ENCODE data around the gene IQGAP2. TPM values are rescaled to one million over a fixed set of nuclear protein-coding genes. Genes with fewer than 3 reads are reported as not detected.

Gene IQGAP2
- total RNA-seq, 4 donors from 2014 or later, result 3.5 to 18.5 (median 13.7) TPM

DNA sequence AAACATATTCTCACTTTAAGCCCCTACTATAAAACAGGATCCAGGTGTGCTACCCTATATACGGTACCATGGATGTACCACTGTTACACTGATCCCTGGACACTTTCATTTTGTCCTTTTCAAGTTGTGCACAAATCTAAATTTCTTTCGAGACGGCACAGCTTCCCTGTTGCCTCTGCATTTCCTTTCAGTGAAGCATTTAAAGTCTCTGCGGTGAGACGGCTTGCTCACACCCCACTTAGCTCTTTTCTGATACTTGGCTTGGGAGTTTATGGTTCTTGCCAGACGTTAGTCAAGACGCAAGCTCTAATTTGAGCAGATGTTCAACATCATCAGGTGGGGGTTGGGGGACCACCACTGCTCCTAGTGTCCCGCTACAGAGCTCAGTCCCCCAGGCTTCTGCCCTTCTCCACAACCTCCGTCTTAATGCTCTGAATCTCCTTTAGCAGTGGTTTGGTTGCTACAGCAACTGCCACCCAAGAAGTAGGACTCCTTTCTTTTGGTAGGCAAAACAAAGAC is 204.3 kb downstream of the IQGAP2 start:
- WGBS, 2 donors, result 43 to 60% methylated on average over 9 of the region's 9 CpGs
- DNase-seq (ENCODE audit: low spot score in 2 of 2), result no peak

GRCh38 chr5:76608833-76609232 is 205.7 kb downstream of the IQGAP2 start:
- intact Hi-C loops (cut with DNase I; ENCODE audit: low total_unique reads), result no loop called here
- WGBS, 2 donors, result 68 to 72% methylated on average over 4 of the region's 4 CpGs
- no peak overlapping the region for H3K4me3 ChIP-seq (ENCODE audit: low read depth, poor library complexity, severe bottlenecking)
- DNase-seq (ENCODE audit: low spot score in 2 of 2), result no peak
- TF ChIP-seq POLR2A (IDR thresholded peaks at IDR 0.05) (no peak), CTCF (IDR thresholded peaks at IDR 0.05) (no peak)

More for the DNA sequence above, 204.3 kb downstream of the IQGAP2 start:
- no peak overlapping the region for H3K4me3 ChIP-seq (ENCODE audit: low read depth, poor library complexity, severe bottlenecking)
- intact Hi-C loops (cut with DNase I; ENCODE audit: low total_unique reads), result no loop called here
- no peak for TF ChIP-seq POLR2A (IDR thresholded peaks at IDR 0.05)
- no peak for TF ChIP-seq CTCF (IDR thresholded peaks at IDR 0.05)

DNA sequence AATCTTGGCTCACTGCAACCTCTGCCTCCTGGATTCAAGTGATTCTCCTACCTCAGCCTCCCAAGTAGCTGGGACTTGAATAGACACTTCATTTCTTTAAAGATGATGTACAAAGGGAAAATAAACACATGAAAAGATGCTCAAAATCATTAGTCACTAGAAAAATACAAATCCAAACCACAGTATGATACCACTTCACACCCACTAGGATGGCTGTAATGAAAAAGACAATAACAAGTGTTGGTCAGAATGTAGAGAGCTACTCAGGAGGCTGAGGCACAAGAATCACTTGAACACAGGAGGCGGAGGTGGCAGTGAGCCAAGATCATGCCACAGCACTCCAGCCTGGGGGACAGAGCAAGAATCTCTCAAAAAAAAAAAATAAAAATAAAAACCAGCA is 207.1 kb downstream of the IQGAP2 start:
- no peak for DNase-seq (ENCODE audit: low spot score in 2 of 2)
- WGBS, 2 donors, result 78 to 81% methylated on average over 1 of the region's 1 CpG
- intact Hi-C loops (cut with DNase I; ENCODE audit: low total_unique reads), result no loop called here
- TF ChIP-seq CTCF (IDR thresholded peaks at IDR 0.05) (no peak), POLR2A (IDR thresholded peaks at IDR 0.05) (no peak)
- H3K4me3 ChIP-seq (ENCODE audit: low read depth, poor library complexity, severe bottlenecking), result no peak overlapping the region

DNA sequence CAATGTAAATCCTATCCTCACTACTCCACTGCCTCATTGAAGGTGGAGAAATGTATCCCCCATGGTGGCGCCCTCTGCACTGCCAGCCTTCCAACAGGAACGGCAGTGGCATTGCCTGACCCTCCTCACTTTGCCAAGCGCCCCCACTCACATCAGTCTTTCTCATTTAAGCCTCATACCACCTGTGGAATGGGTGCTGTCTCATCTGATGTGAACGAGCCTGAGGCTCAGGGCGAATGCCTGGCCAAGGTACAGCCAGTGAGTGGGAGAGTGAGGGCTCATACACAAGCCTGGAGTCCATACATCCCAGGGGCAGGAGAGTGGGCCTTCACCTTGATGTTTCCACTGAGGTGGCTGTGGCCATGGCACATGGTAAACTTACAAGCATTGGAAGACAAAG is 209.9 kb downstream of the IQGAP2 start:
- intact Hi-C loops (cut with DNase I; ENCODE audit: low total_unique reads), result no loop called here
- TF ChIP-seq CTCF (IDR thresholded peaks at IDR 0.05) (no peak), POLR2A (IDR thresholded peaks at IDR 0.05) (no peak)
- H3K4me3 ChIP-seq (ENCODE audit: low read depth, poor library complexity, severe bottlenecking), result no peak overlapping the region
- 72 to 81% methylated on average over 5 of the region's 5 CpGs for WGBS, 2 donors
- no peak for DNase-seq (ENCODE audit: low spot score in 2 of 2)

GRCh38 chr5:76615759-76616158 is 212.7 kb downstream of the IQGAP2 start:
- DNase-seq (ENCODE audit: low spot score in 2 of 2), result no peak
- H3K4me3 ChIP-seq (ENCODE audit: low read depth, poor library complexity, severe bottlenecking), result no peak overlapping the region
- intact Hi-C loops (cut with DNase I; ENCODE audit: low total_unique reads), result no loop called here
- TF ChIP-seq POLR2A (IDR thresholded peaks at IDR 0.05) (no peak), CTCF (IDR thresholded peaks at IDR 0.05) (no peak)
- WGBS, 2 donors, result 74 to 75% methylated on average over 2 of the region's 2 CpGs

GRCh38 chr5:76616206-76616605 is 213.1 kb downstream of the IQGAP2 start:
- WGBS, 2 donors, result 87 to 93% methylated on average over 2 of the region's 2 CpGs
- intact Hi-C loops (cut with DNase I; ENCODE audit: low total_unique reads), result no loop called here
- DNase-seq (ENCODE audit: low spot score in 2 of 2), result no peak
- TF ChIP-seq POLR2A (IDR thresholded peaks at IDR 0.05) (no peak), CTCF (IDR thresholded peaks at IDR 0.05) (no peak)
- H3K4me3 ChIP-seq (ENCODE audit: low read depth, poor library complexity, severe bottlenecking), result no peak overlapping the region
